ENCODE data around the gene P2RY13.

Gene P2RY13

DNA sequence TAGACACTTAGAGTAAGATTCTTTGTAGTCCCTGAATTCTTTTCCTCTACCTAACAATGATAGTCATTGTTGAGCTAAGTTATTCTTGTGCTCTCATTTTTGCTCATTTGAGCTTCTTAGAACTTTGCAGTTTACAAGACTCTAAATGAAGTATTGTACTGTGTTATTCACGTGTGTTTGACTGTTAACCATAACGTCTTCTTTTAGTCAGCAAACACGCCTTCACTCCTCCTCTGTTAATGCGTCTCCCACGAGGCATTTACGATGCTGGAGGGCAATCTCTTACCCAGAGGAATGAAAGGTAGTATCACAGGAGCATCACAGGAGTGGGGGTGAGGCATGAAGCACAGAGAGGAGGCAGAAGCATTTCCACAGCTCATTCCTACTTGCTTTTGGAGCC is 36.2 kb downstream of the P2RY13 start:
- DNase-seq (ENCODE audit: low read depth in 2 of 2), result no peak

DNA sequence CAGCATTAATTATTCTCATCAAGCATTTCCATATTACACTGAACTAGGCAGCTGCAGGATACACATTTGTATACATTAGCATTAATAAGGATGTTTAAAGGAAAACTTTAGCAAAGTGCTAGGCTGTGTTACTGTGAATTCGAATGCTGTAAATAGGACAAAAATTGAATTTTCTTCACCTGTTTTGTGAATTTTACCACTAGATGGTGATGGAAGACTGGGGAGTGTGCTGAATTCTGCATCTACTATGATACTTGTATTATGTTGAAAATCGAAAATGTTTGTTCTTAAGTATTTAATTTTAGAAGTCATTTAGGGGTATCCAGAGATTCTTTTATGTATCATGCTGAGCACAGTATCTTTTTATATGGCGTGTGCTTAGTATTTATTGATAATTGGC is 38.7 kb downstream of the P2RY13 start:
- no peak for DNase-seq (ENCODE audit: low read depth in 2 of 2)

DNA sequence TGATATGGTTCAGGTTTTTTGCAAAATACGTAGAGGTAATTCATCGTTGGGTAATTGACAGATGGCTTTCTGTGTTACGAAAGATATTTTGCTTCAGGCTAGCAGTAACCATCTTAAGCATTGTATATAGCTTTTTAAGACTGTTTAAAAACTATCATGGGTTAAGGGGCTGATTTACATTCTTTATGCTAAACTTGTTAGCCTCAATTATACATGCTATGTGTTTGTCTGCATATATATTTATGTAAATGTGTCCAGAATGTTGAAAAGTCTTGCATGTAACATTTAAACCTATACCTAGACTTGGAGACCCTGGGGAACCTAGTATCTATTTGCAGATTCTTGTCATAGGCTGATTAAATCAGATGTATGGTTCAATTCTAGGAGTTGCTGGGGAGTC is 39.9 kb downstream of the P2RY13 start:
- DNase-seq (ENCODE audit: low read depth in 2 of 2), result no peak

DNA sequence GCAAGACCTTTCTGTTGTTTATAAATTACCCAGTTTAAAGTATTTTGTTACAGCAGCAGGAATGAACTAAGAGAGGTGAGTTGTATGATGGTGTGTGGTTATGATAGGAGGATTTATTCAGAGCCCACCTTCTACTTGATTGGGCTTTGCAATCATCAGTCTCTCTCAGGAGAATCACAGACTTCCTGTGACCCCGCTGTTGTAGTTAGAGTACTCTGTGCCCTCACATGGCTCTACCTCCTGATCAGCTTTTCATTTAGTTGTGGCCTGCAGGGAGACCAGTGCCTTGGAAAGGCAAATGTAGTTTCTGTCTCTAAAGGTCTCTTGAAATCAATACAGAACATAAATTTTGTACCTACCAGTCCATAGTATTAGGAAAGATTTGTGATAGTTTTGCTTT is 43.4 kb downstream of the P2RY13 start:
- no peak for DNase-seq (ENCODE audit: low read depth in 2 of 2)

DNA sequence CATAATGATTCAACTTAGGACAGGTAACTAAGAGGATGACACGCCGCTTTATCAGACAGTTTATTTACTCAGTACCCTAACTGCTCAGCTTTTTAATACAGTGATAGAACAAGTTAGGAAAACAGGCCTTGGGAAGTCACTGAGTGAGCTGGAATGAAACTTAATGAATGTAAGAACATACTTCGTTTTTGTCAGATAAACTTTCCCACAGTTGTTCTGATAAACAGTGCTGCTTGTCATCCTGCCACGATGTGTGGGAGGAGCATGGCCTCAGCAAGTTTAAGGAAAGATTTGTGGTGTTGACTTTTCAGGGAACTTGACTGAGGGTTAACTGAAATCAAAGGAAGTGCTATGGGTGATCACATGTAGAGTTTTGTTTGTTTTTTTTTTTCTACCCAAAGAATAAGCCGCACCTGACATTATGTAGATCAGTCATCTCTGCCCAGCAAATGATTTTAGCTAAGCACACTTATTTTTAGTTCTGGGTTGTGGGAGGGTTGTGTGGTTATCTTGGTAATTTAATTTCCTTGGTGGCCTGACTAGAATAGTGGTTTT is 45.4 kb downstream of the P2RY13 start:
- peak; percentile 11 to 34 for DNase-seq (ENCODE audit: low read depth in 2 of 2)

DNA sequence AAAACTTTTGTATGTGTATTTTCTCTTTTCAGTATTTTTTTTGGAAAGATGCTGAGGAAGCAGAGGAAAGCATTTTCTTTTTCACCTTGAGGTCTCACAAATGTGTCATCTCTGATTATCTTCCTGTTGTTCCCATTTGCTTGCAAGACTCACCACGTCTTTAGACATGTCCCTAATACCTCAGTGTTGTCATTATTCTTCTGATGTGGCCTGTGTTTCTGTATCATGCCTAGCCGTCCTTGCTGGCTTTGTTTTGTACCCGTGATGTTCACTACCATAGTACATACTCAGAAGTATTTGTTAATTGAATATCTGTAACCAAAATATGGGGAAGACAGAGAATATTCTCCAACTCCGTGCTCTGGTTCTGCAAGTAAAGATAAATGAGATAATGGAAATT is 46.0 kb downstream of the P2RY13 start:
- no peak for DNase-seq (ENCODE audit: low read depth in 2 of 2)

DNA sequence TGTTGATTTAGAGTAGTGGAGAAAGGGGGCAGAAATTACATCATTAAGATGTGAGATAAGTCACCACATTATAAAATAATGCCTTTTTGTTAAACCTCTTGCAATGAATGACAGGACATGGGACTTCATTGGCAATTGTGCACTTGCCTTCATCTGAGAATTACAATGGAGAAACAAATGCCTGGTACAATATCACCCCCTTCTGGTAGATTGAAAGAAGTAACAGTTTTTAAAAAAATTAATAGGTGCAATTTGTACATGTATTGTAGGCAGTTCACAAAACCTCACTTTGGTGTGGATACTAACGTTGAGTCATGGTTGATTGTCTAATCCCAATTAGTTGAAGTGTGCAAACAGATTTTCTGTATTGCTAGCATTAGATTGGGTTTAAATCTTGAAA is 46.4 kb downstream of the P2RY13 start:
- DNase-seq (ENCODE audit: low read depth in 2 of 2), result no peak

DNA sequence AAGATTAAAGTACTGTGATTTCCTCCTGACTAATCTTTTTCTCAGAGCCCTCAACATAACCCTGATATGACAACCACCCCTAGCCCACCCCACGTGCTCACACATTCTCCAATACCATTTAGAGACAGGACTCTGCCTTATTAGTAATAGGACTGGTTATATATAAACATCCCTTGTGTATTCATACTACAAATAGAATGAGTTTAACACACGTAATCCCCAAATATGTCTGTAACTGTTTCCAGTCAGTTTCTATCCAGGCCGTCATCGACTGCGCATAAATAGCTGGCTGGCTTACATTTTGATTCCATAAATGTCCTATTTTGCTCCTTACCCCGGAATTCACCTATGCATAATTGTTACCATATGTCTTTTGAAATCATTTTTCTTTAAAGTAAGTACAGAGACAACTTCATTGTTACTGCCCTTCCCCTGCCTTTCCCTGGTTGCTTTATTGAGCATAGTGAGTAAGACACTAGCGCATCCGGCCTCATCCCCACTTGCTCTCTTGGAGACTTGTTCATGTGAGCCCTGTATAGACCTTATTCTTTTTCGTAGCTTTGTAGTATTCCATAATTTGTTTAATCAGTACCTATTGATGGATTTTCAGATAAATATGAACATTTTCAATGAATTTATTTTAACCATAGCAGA is 47.6 kb downstream of the P2RY13 start:
- no peak for DNase-seq (ENCODE audit: low read depth in 2 of 2)

DNA sequence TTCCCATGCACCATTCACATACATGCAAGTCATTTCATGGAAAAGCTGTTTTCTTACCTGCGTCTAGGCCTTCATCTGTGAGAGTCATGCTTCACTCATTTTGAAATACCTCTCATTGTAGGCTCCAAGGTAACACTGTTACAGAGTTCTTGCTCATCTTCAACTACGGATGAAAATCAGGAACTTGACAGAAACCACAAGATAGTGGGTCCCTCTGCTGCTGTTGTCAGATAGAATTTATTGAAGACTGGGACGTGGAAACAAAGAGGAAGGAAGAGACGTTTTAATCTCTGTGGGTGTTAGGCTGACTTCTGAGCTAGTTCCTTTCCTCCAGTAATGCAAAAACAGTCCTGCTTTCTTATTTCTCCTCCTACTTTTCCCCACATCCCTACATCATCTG is 51.1 kb downstream of the P2RY13 start, which contains the start of gene P2RY14:
TSS of gene P2RY14 (minus strand) at position 313 of the 400 bp plus-strand sequence. CDS start 64,226 bp downstream, outside the sequence.
- no peak for DNase-seq (ENCODE audit: low read depth in 2 of 2)

DNA sequence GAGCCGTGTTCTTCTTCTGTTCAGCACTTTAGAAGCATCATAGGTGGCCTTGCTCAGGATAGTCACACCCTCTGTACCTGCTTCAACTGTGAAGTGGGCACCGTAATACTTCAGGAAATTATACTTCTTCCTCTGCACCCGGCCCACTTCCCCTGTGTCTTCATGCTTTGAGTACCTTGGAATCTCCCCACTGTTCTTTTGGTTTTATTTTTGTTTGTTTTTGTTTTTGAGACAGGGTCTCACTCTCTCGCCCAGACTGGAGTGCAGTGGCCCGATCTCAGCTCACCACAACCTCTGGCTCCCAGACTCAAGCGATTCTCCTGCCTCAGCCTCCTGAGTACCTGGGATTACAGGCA is 52.7 kb downstream of the P2RY13 start:
- no peak for DNase-seq (ENCODE audit: low read depth in 2 of 2)
